ENCODE data around the gene PTPN14. TPM values are rescaled to one million over a fixed set of nuclear protein-coding genes. Genes with fewer than 3 reads are reported as not detected.

PTPN14 gene
- total and polyA plus RNA-seq, 2 donors, result 1.3 to 4.3 TPM

- Histone ChIP-seq H3K27ac (ENCODE audit: low read depth in 1 of 2, low read length in 1 of 2) (no peak overlapping the region), H3K9me3 (ENCODE audit: control insufficient read depth in 2 of 2, insufficient read depth in 1 of 2, low read length in 1 of 2) (no peaks in the 10 kb centered on the region), H3K4me1 (ENCODE audit: control insufficient read depth in 2 of 2, insufficient read depth in 2 of 2, low read length in 2 of 2) (peaks cover 0 to 4% of the 10 kb centered on the region in 2 donors), H3K36me3 (ENCODE audit: control insufficient read depth in 2 of 2, insufficient read depth in 2 of 2, low read length in 1 of 2) (no peaks in the 10 kb centered on the region), H3K27me3 (ENCODE audit: control insufficient read depth in 2 of 2, insufficient read depth in 1 of 2, low read length in 1 of 2) (no peaks in the 10 kb centered on the region), H3K4me3 (ENCODE audit: low read length in 2 of 2) (no peak overlapping the region)
- no peak for DNase-seq (ENCODE audit: low read depth in 6 of 9, low spot score in 9 of 9)
Observed at GRCh38 chr1:214301526-214301925, 249.9 kb downstream of the PTPN14 start.

- H3K36me3 ChIP-seq (ENCODE audit: control insufficient read depth in 2 of 2, insufficient read depth in 2 of 2, low read length in 1 of 2), result no peaks in the 10 kb centered on the region
- no peaks in the 10 kb centered on the region for H3K27me3 ChIP-seq (ENCODE audit: control insufficient read depth in 2 of 2, insufficient read depth in 1 of 2, low read length in 1 of 2)
- H3K4me3 ChIP-seq (ENCODE audit: low read length in 2 of 2), result no peak overlapping the region
- WGBS, result 98% methylated on average over 9 of the region's 9 CpGs
- H3K4me1 ChIP-seq (ENCODE audit: control insufficient read depth in 2 of 2, insufficient read depth in 2 of 2, low read length in 2 of 2), result peaks cover 2 to 4% of the 10 kb centered on the region in 2 donors
- no peak for DNase-seq (ENCODE audit: low read depth in 6 of 9, low spot score in 9 of 9)
- no peak overlapping the region for H3K27ac ChIP-seq (ENCODE audit: low read depth in 1 of 2, low read length in 1 of 2)
- H3K9me3 ChIP-seq (ENCODE audit: control insufficient read depth in 2 of 2, insufficient read depth in 1 of 2, low read length in 1 of 2), result no peaks in the 10 kb centered on the region
Observed at GRCh38 chr1:214300149-214300780, 251.1 kb downstream of the PTPN14 start.

Other genes starting within 250 kb of the PTPN14 start
- 85.8 TPM for gene CENPF, start 51.6 kb upstream of the PTPN14 start, total RNA-seq
- gene CENPF, start 51.6 kb upstream of the PTPN14 start, polyA plus RNA-seq, result 8.0 TPM

All from thymus (tissue), 11 donors.